Retinal pigment epithelial cell (primary cell): ENCODE measurements around the gene RELL2.

Experiments used
- DNase-seq: peaks from one replicate; pipeline ENCODE4 v3.0.0-alpha.2; 2010; ENCODE audit warnings: low read depth
- H3K4me3 ChIP-seq: 2 replicates; pipeline ENCODE4 v1.5.1; 2011; ENCODE audit warnings: mild to moderate bottlenecking, low read length, control low read depth, moderate library complexity
- CTCF ChIP-seq: conservative IDR thresholded peaks from 2 replicates; pipeline ENCODE4 v1.5.1; 2011; ENCODE audit warnings: low read depth, low read length, control low read depth, inconsistent platforms

Gene RELL2

GRCh38 chr5:141647851-141648250 lies 11.1 kb downstream of the RELL2 start:
- no peak overlapping the region for H3K4me3 ChIP-seq
- DNase-seq, result no peak
- TF ChIP-seq CTCF, result no peak

GRCh38 chr5:141649056-141649688 lies 12.4 kb downstream of the RELL2 start:
- TF ChIP-seq CTCF, result no peak
- no peak for DNase-seq
- no peak overlapping the region for H3K4me3 ChIP-seq

GRCh38 chr5:141649972-141650371 lies 13.2 kb downstream of the RELL2 start:
- no peak for TF ChIP-seq CTCF
- H3K4me3 ChIP-seq, result no peak overlapping the region
- no peak for DNase-seq

GRCh38 chr5:141650851-141651727 lies 14.3 kb downstream of the RELL2 start, which contains the start of gene FCHSD1:
Gene FCHSD1, minus strand, starts transcription at chr5:141651418. Its CDS starts 50 bp downstream, at chr5:141651368.
- DNase-seq, result no peak
- H3K4me3 ChIP-seq, result peak within 1 kb of the TSS; percentile 84
- no peak for TF ChIP-seq CTCF

- no peak for TF ChIP-seq CTCF
- H3K4me3 ChIP-seq, result peak overlapping the region; percentile 84
- DNase-seq, result no peak
Measured at GRCh38 chr5:141651728-141652105, 14.9 kb downstream of the RELL2 start.

GRCh38 chr5:141654298-141654697 lies 17.5 kb downstream of the RELL2 start:
- no peak overlapping the region for H3K4me3 ChIP-seq
- DNase-seq, result no peak
- no peak for TF ChIP-seq CTCF
